Right ventricle myocardium inferior (tissue), 1 donor: ENCODE data around the gene H2AZ2. TPM values are rescaled to one million over a fixed set of nuclear protein-coding genes. Genes with fewer than 3 reads are reported as not detected.

Experiments used
- ATAC-seq: fragments of 200-7000 bp; cut with Tn5 transposase; one replicate; pipeline ENCODE4 v1.9.1; 2020; ENCODE audit warnings: mild to moderate bottlenecking, moderate library complexity
- DNase-seq: peaks from one replicate; pipeline ENCODE4 v3.0.0; 2021; ENCODE audit errors: missing footprints
- intact Hi-C: fragments of 100-400 bp; cut with DNase I; formaldehyde crosslinking; loops from one replicate; pipeline ENCODE4 v1.11.0; 2022
- long read RNA-seq: library from polyadenylated mRNA; unstranded; transcript quantifications from one replicate; pipeline ENCODE4 v2.0.0, GENCODE V29; 2021
- total RNA-seq: library from RNA; stranded (reverse); fragmentation: NEBNext Ultra II Directional; extraction: Animal tissue kit (Norgen Biotek cat#: 25700); gene quantifications from one replicate; pipeline ENCODE4 v1.2.1, GENCODE V29; 2021
- donor health status: DM: no; HTN: yes; CAD: no; lungs with severe emphysema.

Gene H2AZ2
- total RNA-seq: 229 TPM
- long read RNA-seq, transcript H2AFV-201 (5 exons, 3,804 nt): minor isoform, 5 of 67 reads
- long read RNA-seq, transcript H2AFV-202 (5 exons, 752 nt): major isoform, 40 of 67 reads
- long read RNA-seq, partial matches to known transcripts: 1 of 67 reads
- long read RNA-seq, other reads (novel, unspliced or antisense): 18 of 67 reads

DNA sequence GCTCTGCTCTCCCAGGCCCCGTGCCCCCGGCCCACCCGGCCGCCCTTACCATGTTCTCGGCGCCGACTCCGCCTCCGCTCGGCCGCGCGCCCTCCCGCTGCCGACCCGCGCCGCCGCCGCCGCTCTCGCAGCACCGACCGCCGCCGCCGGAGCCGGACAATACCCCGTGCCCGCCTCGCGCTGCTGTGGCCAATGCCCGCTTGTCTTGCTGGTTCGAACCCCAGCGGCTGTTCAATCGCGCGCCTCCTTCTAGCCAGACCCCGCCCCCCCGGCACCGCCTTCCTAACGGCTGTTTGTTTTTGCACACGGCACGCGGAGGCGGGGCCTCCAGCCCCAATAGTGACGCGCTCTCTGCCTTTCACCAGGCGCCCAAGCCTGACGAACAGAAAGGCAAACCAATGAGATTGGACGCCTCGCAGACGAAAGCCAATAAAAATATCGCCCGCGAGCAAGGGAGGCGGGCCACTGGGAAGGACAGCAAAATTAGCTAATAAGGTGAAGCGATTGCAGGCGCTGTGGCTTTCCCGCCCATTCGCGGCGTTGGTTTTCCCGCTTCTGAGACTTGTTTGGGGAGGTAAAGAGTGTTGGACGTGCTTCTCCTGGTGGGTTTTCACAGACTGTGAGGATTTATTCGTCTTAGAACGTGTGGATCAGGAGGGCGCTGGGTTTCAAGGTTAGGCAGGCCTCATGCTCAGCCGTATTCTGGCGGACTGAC lies at the start of gene H2AZ2:
TSS of gene H2AZ2 (minus strand) at position 168 of the 715 bp plus-strand sequence. CDS start at position 52, 116 bp downstream.
- ATAC-seq (peak; percentile 97), DNase-seq (peak; percentile 100)
- intact Hi-C loops: loop anchor here (1.0 to 10.0 kb wide), 6 partner anchors 37 to 353 kb away; partner anchors contain the start of genes NUDCD3, OGDH, PPIA and PURB

DNA sequence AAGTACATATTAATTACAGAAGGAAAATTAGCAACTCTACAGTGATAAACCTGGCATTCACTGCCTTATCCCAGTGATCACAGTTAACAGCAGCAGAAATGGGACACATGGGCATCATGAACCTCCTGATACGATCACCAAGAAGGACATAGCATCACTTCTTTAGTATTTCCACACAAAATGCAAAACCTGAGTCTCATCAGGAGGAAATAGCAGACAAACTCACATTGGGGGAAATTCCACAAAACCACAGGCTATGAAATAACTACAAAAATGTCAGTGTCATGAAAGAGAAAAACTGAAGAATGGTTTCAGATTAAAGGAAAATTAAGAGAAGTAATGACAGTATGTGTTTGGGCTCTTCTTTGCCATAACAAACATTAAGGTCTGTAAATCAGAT lies 49.4 kb upstream of the H2AZ2 start:
- ATAC-seq (no peak), DNase-seq (no peak)
- intact Hi-C loops: no loop called here

DNA sequence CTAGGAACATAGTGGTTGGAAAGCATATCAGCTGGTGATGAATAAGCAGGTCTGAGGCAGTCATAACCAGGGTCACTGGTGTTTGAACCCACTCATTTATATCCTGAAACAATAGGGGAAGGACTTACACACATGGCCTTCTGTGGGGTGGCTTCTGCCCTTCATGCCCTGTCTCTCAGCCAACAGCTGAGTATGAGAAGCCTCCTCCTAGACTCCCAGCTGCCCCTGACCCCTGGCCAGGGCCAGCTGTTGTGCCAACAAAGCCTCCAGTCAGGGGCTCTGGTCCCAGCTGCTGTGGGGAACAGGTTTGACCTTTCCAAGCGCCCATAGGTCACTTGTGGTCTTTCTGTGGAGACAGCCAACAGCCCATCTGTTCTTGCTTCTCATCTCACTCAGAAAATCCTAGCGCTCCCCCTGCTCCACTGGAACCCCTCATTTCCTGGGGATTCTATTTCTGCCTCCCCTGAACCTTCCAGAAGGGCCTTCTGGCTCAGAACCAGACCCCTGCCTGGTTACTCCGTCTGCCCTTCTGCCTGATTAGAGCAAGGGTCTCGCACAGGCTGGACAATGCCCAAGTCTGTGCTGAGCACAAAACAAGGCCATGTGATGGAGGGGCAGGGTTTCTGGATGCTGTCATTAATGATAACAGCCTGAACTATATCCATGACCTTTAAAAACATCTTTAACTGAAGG lies 47.1 kb upstream of the H2AZ2 start:
- DNase-seq (no peak), ATAC-seq (no peak)
- intact Hi-C loops: no loop called here

DNA sequence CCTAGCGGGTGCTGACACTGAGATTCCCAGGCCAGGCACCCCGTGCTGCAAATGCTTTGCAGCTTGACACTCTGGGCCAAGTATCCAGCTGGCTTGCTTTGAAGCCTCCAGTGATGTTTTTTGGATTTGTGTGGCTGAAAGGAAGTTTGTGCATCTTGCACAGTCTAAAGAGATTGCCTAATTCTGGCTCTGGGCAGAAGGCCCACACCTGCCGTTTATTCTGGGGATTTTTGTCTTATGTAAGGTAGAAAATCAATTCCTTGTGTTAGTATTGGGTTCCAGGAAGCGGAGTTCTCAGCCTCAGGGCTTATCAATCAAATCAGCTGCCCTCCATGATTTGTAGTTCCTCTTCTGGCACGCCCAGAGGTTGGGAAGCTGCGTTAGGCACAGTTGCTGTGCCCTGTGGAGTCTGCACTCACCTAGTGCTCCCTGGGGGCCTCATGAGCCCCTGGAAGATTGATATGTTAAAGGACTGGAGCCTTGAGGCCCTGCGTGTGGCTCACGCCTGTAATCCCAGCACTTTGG lies 45.9 kb upstream of the H2AZ2 start:
- no peak for ATAC-seq
- DNase-seq: no peak
- intact Hi-C loops: no loop called here

DNA sequence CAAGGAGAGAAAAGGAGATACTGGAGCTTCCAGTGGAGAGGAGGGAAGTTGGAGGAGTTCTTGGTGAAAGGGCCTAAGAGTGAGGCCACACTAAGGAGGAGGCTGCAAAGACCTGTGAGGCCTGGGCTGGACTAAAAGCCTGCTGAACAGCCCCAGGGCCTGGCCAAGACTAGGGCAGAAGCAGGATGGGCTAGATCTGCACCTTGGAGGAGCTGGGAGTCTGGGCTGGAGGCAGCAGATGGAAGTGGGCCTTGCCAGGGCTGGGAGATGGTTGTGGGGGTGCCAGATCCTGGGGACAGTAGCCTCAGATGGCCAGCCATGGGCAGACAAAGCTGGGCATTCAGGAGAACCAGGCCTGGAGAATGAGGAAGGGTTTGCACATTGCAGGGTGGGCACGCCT lies 43.9 kb upstream of the H2AZ2 start:
- ATAC-seq: no peak
- intact Hi-C loops: loop anchor here (1.0 kb wide), 1 partner anchor 14 kb away; no protein-coding TSS in a partner anchor
- DNase-seq: no peak

DNA sequence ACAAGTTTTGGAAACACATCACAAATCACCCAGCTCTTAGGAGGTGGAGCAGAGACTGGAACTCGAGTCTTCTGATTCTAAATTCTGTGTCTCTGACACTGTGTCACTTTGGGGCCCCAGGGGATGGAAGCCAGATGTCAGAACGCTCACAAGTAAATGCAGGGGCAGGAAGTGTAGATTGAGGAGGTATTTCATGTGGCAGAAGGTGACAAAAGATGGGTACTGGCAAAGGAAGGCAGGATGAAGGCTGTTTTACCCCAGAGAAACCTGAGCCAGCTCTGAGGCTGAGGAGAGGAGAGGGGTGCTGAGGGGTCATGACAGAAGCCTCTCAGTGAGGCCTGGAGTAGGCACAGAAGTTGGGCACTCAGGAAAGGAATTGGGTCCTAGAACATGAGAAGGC lies 43.5 kb upstream of the H2AZ2 start:
- ATAC-seq (no peak), DNase-seq (no peak)
- intact Hi-C loops: loop anchor here (1.0 kb wide), 1 partner anchor 14 kb away; no protein-coding TSS in a partner anchor

DNA sequence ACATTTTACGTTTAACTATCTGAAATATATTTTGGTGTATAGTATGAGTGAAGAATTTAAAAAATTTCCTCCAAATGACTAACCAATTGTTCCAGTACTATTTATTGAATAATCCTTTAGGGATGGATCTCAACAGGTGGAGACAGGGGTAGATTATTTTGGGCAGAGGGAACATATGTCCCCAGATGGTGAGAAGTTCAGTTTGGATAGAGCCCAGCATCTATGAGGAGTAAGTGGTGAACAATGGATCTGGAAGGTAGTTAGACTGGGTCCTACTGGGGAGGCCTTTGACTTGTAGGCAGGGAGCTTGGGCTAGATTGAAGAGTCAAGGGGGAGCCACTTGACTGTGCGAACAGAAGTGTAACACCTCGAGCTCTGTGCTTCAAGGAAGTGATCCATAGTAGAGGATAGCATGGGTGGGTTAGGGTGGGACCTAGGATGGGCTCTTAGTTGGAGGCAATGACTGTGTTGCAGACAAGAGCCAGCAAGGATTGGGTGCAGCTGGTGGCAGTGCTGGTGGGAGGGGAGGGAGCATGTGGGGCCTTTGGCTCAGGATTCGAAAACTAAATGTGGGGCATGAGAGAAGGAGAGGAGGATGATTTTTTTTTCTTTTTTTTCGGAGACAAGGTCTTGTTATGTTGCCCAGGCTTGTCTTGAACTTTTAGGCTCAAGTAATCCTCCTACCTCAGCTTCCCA lies 41.3 kb upstream of the H2AZ2 start:
- ATAC-seq (no peak), DNase-seq (no peak)
- intact Hi-C loops: loop anchor here (5.0 kb wide), 2 partner anchors 33 to 223 kb away; partner anchors contain the start of gene TBRG4

DNA sequence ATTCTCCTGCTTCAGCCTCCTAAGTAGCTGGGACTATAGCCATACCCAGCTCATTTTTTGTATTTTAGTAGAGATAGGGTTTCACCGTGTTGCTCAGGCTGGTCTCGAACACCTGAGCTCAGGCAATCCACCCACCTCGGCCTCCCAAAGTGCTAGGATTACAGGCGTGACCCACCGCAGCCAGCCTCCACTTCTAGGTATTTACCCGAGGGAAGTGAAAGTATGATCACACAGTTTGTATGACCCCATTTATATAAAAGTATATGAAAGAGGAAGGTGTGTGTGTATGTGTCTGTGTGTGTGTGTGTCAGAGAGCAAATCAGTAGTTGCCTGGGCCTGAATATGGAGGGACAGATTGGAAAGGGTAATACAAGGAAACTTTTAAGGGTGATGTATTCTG lies 39.4 kb upstream of the H2AZ2 start:
- intact Hi-C loops: loop anchor here (5.0 kb wide), 2 partner anchors 35 to 225 kb away; partner anchors contain the start of gene TBRG4
- no peak for DNase-seq
- no peak for ATAC-seq

DNA sequence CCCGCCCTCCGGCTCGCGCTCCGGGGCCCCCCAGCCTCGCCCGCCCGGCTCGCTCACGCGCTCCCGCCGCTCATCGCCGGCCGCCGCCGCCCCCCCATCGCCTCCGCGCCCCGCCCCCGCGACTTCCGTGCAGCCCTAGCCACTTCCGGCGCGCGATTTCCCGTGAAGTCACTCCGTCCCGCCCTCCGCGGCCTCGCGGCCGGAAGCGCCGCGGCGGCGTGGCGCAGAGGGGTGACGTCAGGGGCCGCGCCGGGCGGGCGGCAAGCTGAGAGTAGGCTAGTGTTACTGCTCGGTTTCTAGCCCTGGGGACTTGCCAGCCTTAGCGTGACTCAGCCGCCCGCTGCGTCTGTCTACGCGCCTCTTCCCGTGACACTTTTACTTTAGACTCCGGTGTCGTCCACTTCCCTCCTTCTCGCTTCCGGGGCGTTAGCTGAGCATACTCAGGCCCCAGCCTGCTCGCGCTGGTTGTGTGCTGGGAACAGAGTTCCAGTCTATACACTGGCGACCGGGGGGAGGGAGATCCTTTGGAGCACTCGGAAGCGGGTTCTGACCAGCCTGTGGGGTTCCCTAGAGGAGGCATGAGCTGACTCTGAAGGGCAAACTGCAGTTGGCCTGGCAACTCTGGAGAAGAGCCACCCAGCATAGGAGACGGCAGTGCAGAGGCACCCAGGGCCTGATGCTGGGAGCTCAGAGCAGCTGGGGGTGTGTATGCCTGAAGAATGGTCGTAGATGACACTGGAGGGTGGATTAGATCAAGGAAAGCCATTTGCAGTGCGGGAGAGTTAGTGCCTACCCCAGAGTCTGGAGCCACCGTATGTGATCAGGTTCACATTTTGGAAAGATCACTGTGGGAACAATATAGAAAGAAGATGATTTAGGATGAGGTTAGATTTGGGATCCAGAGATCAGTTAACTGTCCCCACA lies 37.8 kb upstream of the H2AZ2 start, which contains the start of gene PURB:
TSS of gene PURB (minus strand) at position 137 of the 924 bp plus-strand sequence. CDS start 182 bp downstream, outside the sequence.
- DNase-seq: peak; percentile 98
- intact Hi-C loops: loop anchor here (1.0 to 5.0 kb wide), 3 partner anchors 37 to 227 kb away; partner anchors contain the start of genes H2AZ2 and TBRG4
- ATAC-seq: peak; percentile 98

DNA sequence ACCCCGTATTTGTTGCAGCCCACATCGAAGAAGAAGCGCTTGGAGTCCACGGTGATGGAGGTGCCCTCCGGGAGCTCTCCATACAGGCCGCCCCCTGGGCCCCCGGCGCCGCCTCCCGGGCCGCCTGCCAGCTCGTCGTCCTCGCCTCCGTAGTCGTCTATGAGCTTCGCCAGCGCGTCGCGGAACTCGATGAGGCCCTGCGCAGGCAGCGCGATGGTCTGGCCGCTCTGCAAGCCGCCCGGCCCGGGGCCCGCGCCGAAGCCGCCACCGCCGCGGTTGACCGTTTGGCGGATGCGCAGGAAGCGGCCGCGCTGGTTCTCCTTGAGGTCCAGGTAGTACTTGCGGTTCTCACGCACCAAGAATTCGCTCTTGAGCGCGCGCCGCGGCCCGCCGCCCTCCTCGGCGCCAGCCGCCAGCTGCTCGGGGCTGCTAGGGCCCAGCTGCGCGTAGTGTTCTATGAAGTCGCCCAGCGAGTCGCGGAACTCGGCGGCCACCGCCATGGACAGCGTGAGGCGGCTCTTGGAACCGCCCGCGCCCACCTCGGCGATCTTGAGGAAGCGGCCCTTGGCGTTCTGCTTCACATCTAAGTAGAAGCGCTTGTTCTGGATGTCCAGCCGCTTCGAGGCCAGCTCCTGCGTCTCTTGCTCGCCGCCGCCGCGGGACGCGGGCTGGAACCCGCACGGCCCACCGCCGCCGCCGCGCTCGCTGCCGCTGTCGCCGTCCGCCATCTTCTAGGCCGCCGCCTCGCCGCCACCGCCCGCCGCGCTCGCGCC lies 36.9 kb upstream of the H2AZ2 start:
- peak; percentile 83 for DNase-seq
- peak; percentile 35 for ATAC-seq
- intact Hi-C loops: loop anchor here (1.0 to 5.0 kb wide), 4 partner anchors 37 to 227 kb away; partner anchors contain the start of genes H2AZ2 and TBRG4

DNA sequence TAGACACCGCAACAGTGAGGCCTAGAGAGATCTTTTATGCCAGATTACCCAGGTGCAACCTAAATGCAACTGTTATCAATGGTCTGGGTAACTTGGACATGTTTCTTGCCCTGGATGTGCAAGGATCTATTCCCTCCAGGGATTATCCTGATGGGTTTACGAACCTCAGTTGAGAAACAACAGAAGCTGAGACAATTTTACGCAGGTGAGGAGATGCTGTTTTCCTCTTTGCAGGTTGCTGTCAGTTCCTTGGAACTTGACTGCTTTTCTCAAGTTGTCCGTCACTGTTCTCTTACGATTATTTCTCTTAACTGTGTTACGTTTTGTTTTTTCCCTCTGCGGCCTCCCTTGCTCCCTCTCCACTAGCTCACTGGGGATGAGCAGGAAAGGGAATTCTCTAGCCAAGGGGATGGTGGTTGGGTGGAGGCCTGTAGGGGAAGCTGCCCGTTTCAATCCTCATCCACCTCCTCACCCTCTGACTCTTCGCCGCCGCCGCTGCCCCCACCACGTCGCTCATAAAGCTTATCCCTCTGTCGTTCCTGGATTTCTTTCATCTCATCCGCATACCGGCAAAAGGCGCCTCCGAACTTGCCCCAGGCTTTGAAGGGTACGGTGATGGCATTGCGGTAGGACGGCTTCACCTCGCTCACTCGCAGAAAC lies 36.2 kb upstream of the H2AZ2 start:
- ATAC-seq: no peak
- intact Hi-C loops: loop anchor here (5.0 kb wide), 1 partner anchor 103 kb away; no protein-coding TSS in a partner anchor
- DNase-seq: no peak

DNA sequence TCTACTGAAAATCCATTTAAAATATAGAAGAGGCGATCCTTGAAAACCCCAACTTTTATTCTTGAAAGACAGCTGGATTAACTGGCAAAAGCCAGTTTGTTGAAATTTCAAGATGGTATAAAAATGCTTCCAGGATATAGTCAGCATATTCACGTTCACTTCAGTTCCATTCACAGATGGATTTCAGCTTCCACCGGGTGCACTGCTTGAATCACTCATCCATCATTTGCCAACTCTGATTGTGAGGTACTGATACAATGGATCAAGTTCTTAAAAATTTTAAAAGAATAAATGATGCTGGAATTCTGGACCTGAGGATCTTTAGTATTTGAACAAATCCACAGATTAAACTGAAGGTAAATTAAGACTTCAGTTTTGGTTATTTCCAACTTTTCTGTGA lies 35.0 kb upstream of the H2AZ2 start:
- DNase-seq (no peak), ATAC-seq (no peak)
- intact Hi-C loops: loop anchor here (5.0 kb wide), 1 partner anchor 104 kb away; no protein-coding TSS in a partner anchor

DNA sequence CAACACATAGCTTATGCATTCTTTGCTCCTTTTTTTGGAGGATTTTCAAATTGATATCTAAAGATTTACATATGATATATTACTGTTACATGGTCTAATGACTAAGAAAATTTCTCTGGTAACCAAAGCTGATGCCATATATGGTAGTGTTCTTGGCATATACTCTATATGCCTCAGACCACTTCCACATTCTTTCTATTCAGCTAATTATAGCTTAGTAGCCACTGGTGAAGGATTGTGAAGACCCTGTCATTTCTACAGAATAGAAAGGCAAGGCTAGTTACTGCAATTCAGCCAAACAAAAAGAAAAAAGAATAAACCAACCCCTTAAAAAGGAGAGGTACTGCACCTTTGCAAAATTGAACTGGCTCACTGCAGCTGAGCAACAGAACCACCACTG lies 33.7 kb upstream of the H2AZ2 start:
- ATAC-seq (no peak), DNase-seq (no peak)
- intact Hi-C loops: loop anchor here (5.0 kb wide), 1 partner anchor 106 kb away; no protein-coding TSS in a partner anchor

DNA sequence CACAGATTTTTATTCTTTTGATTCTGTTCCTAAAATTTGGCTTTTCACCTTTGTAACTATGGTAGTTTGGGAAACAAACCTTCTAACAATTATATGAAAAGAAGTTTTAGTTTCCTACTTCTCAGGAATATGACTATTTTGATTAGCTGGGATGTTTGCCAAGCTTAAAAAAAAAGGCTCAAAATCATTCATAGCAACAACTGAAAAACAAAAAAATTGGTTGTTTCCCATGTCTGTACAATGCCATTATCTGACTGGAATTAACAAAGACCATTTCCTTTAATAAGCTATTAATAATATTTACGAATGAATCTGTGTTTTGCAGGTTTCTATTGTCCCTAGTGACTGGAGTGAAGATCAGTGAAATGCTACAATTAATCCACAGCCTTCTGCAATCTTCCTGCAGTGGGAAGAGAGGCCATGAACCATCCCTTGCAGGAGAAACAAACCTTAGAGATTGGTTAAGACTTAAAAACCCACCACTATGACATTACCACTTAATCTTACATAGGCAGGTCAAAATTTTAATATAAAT lies 33.2 kb upstream of the H2AZ2 start:
- intact Hi-C loops: loop anchor here (5.0 kb wide), 1 partner anchor 106 kb away; no protein-coding TSS in a partner anchor
- no peak for ATAC-seq
- no peak for DNase-seq

DNA sequence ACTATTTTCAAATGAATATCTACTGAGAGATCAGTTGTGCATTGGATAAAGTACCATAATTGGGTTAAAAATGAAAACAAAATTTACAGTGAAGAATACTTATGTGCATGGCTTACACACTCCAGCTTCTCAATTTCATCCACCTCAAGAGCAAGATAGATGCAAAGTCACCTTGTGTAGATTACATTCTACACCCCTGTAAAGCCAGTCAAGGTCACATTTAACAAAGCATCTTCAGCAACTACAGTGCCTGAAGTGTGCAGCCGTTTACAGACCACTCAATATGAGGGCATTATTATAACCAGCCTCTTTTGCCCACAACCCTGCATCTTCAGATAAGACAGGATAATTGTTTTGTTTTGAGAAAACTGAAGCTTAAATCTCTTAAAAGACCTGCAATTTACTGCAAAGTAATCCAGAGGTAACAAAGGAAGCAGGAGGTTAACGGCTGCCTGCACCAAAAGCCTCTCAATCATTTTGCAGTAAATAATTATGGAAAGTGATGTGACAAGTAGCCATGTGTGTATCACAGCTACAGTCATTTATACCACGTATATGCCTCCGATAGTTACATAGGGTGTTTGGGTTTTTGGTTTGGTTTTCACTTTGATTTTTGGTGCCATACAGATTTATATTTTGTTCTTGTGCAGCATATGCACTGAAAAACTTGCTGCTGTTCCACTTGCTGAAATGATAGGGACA lies 32.6 kb upstream of the H2AZ2 start:
- intact Hi-C loops: loop anchor here (5.0 kb wide), 1 partner anchor 107 kb away; no protein-coding TSS in a partner anchor
- DNase-seq: no peak
- ATAC-seq: no peak
